ENCODE results near the gene INF2.
A peak's percentile ranks its signal among the peaks of the same experiment; 100 is the strongest.
"Not testable (repeated sequence)": the region's sequence is repeated elsewhere in the genome, so short reads cannot be mapped to it uniquely, and the experiment has no call there.

Gene INF2

DNA sequence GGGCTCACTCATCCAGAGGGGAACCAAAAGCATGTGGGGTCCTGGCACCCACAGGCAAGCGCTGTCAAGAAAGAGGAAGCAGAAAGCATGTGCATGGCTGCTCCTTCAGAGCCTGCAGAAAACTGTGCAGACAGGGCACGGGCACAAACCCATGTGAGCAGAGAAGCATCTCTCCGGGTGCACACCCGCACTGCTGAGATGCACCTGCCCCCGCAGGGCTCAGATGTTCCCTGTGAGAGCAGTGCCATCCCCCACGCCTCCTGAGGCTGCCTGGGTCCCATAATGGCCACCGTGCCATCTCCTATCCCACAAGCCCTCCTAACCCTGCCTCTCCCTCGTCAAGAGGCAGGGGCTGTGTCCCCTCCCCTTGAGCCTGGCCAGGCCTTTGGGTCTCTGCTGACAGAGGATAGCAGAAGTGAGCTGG lies 32.3 kb upstream of the INF2 start:
- FAIRE-seq (no peak), DNase-seq (ENCODE audit: low spot score) (no peak)

DNA sequence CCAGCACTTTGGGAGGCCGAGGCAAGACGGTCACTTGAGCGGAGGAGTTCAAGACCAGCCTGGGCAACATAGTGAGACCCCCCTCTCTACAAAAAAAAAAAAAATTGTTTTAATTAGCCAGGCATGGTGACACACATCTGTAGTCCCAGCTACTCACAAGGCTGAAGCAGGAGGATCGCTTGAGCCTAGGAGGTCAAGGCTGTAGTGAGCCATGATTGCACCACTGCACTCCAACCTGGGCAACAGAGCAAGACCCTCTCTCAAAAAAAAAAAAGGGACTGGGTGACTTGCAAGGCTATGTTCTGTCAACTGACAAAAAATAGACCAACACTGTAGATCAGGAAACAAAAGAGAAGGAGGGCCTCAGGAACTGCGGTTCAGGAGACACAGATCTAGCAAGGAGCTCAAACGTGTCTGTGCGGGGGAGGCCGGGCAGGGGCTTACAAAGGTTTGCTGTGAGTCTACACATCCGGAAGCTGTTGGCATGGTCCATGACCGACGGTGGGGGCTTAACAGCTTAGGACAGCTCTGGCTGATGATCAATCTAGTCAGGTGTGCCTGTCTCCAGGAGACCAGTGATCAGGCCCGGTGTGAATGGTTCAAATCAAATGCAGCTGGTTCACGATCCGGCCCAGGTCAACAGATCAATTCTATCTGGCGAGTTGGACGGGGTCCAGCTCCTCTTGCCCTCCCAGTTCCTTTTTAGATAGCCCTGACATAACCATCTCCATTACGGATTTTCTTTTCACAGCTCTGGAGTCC lies 31.7 kb upstream of the INF2 start:
- FAIRE-seq (no peak), DNase-seq (ENCODE audit: low spot score) (no peak)

DNA sequence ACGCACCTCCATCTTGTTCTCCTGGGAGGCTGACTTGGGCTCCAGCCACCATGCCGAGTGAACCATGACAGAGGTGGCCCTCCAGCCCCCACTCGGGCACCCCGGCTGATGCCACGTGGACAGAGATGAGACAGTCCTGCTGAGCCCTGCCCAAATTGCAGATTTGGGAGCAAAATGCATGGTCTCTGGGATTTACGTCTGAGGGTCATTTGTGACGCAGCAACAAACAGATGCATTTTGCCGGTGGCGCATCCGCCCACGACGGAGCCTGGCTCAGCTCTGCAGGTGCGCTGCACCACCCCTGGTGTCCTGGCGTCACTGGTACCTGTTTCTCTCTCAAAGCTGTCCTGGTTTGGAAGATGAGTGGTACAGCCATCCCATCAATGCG lies 31.1 kb upstream of the INF2 start:
- DNase-seq (ENCODE audit: low spot score): no peak
- FAIRE-seq: no peak

DNA sequence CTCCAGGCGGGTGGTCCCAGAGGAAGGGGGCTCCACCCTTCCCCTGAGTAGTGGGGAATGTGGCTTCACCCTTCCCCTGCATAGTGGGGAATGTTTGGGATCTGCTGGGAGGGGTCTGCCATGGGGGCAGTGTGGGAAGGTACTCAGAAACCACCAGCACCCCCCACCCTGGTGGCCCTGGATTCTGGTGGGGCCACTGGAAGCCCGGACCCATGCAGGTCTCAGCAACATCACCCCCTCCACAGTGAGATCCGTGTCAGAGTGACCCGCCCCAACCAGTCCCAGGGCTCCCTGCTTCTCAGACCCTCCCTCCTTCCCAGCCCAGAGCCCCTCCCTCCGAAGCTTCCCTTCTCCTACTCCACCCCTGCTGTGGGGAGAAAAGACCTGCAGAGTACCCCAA lies 30.3 kb upstream of the INF2 start:
- DNase-seq (ENCODE audit: low spot score) (no peak), FAIRE-seq (no peak)

DNA sequence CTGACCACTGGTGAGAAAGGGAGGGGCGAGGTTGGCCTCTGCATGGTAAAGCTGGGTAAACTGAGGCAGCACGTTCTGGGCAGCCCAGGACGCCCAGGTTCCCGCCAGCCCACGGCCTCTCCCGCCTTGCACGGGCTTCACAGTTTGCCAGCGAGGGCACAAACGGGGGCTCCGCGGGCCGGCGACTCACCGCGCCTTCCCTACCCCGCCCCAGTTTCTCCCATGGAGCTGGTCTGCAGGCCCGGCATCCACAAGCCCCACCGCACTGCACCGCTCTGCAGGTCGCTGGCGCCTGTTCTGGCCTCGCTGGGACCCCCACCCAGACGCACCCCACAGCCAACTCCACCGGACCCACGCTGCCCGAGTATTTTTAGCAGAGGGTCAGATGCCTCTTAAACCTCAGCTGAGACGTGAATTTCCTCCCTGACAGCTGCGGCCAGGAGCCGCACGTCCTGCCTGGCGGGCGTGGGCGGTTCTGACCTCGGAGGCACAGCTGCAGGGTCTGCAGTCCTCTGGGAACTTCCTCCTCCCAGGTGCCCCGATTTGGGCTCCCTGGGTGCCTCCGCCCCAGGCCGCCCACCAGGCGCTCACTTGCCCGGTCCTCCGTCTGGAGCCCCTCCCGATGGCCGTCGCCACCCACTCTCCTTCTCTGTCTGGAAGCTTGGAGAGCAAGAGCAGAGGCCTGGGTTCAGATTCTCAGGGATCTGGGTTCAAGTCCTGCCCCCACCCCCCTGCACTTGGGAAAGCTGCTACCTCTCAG lies 29.5 kb upstream of the INF2 start:
- no peak for FAIRE-seq
- DNase-seq (ENCODE audit: low spot score): no peak

DNA sequence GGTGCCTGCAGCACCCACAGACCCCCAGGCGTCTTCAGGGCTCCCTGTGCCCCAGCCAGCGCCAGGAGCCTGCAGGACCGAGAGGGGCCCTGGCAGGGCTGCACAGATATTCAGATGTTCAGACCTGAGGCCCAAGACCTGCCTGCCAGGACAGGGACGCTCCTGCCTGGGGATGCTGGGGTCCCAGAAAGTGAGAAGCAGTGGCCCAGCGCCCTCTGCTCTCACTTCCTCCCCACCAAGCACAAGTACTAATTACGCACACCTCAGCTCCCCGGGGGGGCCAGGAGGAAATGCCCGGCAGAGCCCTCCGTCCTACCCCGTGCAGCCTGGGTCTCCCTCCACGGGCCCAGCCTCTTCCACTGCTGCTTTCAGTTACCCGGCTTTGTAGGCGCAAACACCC lies 28.8 kb upstream of the INF2 start:
- DNase-seq (ENCODE audit: low spot score): no peak
- no peak for FAIRE-seq

DNA sequence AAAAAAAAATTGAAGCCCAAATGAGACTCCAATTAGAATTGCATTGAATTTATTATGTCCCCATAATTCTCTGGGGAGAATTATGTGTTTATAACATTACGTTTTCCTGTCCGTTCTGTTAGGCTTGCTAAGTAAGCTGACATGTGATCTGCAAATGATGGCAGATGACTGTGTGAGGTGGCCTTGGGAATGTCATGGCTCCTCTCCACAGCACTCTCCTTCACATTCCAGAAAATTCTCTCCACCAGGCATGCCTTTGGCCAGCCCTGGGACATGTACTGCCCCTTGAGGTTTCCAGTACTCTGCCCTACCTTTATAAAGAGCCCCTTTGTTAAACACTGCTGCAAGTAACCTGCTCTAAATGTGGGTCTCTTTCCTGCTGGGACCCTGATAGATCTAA lies 28.3 kb upstream of the INF2 start:
- FAIRE-seq (no peak), DNase-seq (ENCODE audit: low spot score) (no peak)

DNA sequence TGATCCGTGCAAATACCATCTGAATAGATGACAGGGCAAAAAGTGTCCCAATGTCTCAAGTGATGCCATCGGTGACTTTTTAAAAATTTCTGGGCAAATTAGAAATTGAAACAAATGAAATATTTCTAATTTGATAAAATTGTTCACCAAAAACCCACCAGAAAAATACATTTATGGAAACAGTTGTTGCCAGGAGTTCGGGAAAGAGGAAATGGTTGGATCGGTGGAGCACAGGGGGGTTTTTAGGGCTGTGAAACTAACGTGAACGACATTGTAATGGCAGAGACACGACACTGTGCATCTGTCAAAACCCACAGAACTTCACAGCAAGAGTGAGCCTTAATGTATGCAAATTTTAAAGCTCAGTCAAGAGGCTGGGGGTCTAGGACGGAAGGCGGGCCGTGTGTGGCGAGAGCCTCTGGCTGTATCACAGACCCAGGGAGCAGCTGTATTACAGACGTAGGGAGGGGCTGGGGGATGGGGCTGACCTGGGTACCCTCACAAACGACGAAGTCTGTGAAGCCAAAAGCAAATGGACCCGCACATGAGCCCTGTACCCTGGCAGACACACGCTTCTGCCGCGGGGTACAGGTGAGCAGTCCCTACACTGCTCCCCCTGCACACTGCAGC lies 27.8 kb upstream of the INF2 start:
- not testable (repeated sequence) for FAIRE-seq; DNase-seq (ENCODE audit: low spot score)

DNA sequence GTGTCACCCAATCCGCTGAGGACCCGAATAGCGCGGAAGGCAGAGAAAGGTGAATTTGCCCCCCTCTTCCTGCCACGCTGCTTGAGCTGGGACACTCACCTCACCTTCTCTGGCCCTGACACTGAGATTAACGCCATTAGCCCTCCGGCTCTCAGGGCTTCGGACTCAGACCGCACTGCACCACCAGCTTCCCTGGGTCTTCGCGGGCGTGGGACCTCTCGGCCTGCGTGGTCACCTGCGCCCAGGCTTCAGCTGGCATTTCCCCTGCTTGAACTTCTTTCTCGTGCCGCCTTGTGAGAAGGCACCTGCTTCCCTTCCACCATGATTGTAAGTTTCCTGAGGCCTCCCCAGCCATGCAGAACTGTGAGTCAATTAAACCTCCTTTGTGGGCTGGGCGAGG lies 26.9 kb upstream of the INF2 start:
- not testable (repeated sequence) for FAIRE-seq

DNA sequence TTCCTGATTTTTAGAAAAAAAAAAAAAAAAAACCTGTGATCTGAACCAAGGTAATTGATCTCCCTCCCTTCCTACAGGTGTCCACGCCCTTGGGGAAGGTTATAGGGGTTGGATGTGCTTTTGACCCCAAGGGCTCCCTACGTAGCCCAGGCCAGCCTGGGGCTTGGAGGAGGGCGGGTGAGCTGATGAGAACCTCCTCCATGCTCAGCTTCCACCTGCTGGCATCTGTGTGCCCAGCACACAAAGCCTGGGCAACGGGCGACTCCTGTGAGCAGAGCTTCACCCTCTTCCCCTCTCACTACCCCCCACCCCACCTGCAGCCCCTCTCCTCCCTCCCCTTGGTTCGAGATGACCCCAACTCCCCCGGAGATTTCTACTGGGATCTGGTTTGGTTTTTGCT lies 25.3 kb upstream of the INF2 start:
- no peak for FAIRE-seq
- no peak for DNase-seq (ENCODE audit: low spot score)

More for the DNA sequence above, 26.9 kb upstream of the INF2 start:
- DNase-seq (ENCODE audit: low spot score): not testable (repeated sequence)

DNA sequence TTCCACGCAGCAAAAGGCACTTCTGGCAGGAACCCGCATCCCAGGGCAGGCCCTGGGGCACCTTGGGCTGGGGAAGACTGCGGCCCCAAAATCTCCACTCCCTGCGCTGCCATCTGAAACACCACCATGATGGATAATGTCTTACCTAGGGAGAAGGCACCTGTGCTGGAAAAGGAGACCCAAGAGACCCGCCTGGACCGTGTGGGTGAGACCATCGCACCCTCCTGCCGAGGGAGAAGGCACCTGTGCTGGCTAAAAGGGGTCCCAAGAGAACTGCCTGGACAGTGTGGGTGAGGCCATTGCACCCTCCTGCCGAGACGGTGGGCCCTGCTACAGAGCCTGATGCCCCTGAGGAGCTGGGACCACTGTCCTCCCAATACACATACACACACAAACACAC lies 24.8 kb upstream of the INF2 start:
- FAIRE-seq: no peak
- DNase-seq (ENCODE audit: low spot score): no peak

DNA sequence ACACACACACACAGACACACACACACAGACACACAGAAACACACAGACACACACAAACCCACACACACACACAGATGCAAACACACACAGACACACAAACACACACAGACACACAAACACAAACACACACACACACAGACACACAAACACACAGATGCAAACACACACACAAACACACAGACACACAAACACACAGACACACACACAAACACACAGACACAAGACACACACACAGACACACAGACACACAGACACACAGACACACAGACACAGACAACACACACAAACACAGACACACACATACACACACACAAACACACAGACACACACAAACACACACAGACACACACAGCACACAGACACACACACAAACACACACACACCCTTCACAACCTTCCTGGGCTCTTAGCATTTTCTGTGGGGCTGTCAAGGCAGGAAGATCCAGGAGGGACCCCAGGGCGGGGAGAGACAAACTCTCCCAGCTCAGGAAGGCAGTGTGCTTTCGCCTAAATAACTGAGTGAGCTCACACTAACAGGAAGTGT lies 24.2 kb upstream of the INF2 start:
- FAIRE-seq: no peak

DNA sequence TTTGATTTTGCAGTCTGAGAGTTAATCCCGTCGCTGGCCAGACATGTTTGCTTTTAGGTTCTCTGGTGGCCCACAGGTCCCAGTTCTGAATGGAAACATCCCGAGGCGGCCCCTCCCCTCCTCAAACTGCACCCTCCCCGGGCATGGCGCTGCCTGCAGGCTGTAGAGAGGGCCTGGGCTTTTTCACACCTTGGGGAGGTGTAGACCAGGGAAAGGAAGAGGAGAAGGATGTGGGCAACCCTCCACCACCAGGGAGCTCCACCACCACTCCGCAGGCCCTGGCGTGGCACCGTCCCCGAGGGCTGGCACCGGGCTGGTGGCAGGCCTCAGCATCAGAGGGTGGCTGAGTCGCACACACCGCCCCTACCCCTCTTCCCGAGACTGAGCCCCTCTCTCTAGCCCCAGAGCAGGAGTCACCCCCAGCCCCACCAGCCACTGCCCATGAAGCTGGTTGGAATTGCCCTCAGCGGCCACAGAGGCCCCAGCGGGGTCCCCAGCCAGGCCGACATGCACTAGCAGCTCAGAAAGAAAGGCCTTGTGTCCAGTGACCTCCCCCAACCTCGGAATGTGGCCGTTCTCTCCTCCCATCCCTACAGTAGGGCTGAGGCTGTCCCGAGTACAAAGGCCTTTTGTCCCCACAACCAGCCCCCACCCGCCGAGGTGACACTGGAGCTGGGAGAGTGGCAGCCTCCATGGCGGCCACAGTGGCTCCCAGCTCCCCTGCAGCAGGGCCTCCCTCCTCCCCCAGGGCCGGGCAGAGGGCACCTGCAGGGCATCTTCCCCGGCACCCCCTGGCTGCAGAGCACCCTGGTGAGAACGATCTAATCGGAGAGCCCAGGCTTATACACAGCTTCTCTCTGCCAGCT lies 23.5 kb upstream of the INF2 start:
- DNase-seq (ENCODE audit: low spot score) (peak; percentile 16), FAIRE-seq (no peak)

More for the DNA sequence above, 24.2 kb upstream of the INF2 start:
- no peak for DNase-seq (ENCODE audit: low spot score)

DNA sequence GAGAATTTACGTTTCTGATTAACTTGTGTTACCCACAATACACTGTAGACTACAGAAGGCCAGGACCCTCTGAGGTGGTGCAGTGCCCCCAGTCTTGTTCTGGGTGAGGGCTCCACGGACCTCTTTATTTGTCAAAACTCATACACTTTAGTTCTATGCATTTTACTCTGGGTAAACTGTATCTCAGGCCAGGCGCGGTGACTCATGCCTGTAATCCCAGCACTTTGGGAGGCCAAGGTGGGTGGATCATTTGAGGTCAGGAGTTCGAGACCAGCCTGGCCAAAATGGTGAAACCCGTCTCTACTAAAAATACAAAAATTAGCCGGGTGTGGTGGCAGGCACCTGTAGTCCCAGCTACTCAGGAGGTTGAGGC lies 22.9 kb upstream of the INF2 start:
- not testable (repeated sequence) for FAIRE-seq; DNase-seq (ENCODE audit: low spot score)

DNA sequence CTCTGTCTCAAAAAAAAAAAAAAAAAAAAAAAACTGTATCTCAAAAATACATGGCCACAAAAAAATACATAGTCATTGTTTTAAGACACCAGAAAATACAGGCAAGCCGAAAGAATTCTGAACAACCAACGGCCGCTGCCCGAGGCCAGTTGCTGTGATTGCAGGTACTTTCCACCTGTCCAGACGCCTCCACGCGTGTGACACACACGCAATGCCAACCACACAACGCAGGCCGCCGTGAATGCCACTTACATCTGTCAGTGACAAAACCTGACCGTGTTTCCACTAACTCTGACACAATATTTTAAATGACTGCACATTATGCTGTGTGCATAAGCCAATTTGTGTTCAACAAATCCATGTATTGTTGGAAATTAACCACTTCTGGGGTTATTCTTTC lies 22.4 kb upstream of the INF2 start:
- DNase-seq (ENCODE audit: low spot score) (no peak), FAIRE-seq (no peak)

DNA sequence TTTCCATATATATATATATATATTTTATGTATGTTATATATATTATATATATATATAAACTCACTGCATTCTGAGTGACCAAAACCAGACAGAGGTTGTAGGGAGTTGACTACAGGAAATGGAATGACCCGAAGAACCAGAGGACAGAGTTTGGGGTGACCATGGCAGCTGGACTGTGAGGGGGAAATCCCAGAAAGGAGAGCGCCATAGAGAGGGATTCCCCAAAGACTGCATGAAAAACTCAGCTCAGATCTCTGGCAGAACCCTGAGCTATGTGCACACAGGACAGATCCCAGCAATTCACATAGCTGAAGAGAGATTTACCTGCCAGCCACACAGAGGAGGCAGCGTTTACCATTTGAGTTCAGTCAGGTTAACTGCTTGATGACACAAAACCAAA lies 19.7 kb upstream of the INF2 start:
- FAIRE-seq: no peak
- no peak for DNase-seq (ENCODE audit: low spot score)

DNA sequence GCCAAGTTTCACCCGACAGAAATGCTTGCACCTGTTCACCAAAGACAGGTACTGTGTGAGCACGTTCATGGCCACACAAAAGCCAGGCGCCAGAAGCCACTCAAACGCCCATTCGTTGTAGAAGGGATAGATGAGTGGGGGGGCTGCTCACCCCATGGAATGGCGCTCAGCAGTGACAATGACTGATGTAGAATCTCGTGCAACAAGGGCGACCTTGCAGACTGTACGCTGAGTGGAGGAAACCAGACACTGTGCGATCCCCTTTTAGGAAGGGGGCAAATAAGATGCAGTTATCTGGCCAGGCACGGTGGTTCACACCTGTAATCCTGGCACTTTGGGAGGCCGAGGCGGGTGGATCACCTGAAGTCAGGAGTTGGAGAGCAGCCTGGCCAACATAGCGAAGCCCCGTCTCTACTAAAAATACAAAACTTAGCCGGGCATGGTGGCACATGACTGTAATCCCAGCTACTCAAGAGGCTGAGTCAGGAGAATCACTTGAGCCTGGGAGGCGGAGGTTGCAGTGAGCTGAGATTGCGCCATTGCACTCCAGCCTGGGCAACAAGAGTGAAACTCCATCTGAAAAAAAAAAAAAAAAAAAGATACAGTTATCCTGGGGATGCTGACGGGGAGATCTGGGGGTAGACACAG lies 18.0 kb upstream of the INF2 start:
- not testable (repeated sequence) for FAIRE-seq; DNase-seq (ENCODE audit: low spot score)

DNA sequence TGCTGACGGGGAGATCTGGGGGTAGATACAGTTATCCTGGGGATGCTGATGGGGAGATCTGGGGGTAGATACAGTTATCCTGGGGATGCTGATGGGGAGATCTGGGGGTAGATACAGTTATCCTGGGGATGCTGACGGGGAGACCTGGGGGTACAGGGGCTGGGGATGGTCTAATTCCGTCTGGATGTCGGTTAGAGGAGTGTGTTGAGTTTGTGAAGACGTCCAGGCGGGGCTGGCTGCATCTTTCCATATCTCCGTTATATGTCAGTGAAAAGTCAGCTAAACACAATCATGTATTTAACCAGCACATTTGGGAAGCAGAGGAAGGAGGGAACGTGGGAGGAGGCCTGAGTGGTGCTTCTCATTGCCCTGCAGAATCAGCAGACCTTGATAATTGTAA lies 17.3 kb upstream of the INF2 start:
- not testable (repeated sequence) for FAIRE-seq; DNase-seq (ENCODE audit: low spot score)

DNA sequence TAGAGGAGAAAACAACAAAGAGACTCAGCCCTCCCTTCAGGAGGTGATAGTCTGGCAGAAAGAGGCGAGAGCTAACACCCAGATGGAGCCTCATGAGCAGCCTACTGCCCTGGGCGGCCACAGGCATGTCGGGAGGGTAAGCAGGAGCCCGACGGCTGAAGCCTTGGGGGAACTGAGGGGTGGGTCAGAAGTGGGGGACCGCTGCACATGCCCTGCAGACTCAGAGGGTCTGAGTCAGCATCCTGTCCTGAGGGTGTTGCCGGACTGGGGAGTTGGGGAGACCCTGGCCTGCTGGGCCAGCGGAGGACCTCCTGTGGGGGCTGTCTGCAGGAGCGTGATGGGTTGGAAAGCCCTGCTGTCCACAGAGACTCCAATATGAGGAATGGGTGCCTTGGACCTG lies 15.9 kb upstream of the INF2 start:
- DNase-seq (ENCODE audit: low spot score) (no peak), FAIRE-seq (no peak)

DNA sequence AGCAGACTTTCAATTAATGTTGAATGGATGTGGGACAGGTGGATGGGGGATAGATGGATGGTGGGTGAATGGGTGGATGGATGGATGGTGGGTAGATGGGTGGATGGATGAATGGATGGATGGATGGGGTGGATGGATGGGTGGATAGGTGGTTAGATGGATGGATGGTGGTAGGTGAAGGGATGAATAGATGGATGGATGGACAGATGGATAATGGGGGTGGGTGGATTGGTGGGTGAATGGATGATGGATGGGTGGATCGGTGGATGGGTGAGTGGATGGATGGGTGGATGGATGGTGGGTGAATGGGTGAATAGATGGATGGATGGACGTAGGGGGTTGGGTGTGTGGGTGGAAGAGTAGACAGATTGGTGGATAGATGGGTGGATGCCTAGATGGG lies 14.0 kb upstream of the INF2 start:
- no peak for DNase-seq (ENCODE audit: low spot score)
- no peak for FAIRE-seq

All from RCC 7860 (cell line).